NCI-H2171 (cell line): ENCODE results near the gene WTIP.
"Not testable (repeated sequence)": the region's sequence is repeated elsewhere in the genome, so short reads cannot be mapped to it uniquely, and the experiment has no call there.

ENCODE experiments used
- DNase-seq: peaks from one replicate; lab custom pipeline; 2025; lab: John Stamatoyannopoulos, UW

Gene WTIP

GRCh38 chr19:34480971-34481841, at the start of gene WTIP:
TSS of gene WTIP (plus strand) at chr19:34481758. CDS start at chr19:34481975, 217 bp downstream.
- no peak for DNase-seq

GRCh38 chr19:34432797-34433196, 48.8 kb upstream of the WTIP start:
- no peak for DNase-seq

GRCh38 chr19:34436716-34437115, 44.8 kb upstream of the WTIP start:
- no peak for DNase-seq

- DNase-seq = no peak
These were observed 33.4 kb upstream of the WTIP start for GRCh38 chr19:34448191-34448590.

- DNase-seq = no peak
These were observed 28.8 kb upstream of the WTIP start for GRCh38 chr19:34452723-34453122.

GRCh38 chr19:34454091-34454490, 27.5 kb upstream of the WTIP start:
- DNase-seq = no peak

GRCh38 chr19:34454685-34455084, 26.9 kb upstream of the WTIP start:
- no peak for DNase-seq

GRCh38 chr19:34455783-34456480, 25.6 kb upstream of the WTIP start:
- not testable (repeated sequence) for DNase-seq

GRCh38 chr19:34457446-34457845, 24.1 kb upstream of the WTIP start:
- DNase-seq = no peak

GRCh38 chr19:34458677-34459076, 22.9 kb upstream of the WTIP start:
- DNase-seq = no peak

GRCh38 chr19:34459614-34460013, 21.9 kb upstream of the WTIP start:
- no peak for DNase-seq

- no peak for DNase-seq
These were observed 20.0 kb upstream of the WTIP start for GRCh38 chr19:34461375-34462100.

- not testable (repeated sequence) for DNase-seq
These were observed 16.8 kb upstream of the WTIP start for GRCh38 chr19:34464785-34465184.

GRCh38 chr19:34468409-34468808, 13.1 kb upstream of the WTIP start:
- DNase-seq = no peak

- not testable (repeated sequence) for DNase-seq
These were observed 12.5 kb upstream of the WTIP start for GRCh38 chr19:34469026-34469425.

- no peak for DNase-seq
These were observed 9.5 kb upstream of the WTIP start for GRCh38 chr19:34471906-34472700.

GRCh38 chr19:34474233-34474989, 7.1 kb upstream of the WTIP start:
- no peak for DNase-seq

GRCh38 chr19:34475026-34475974, 6.3 kb upstream of the WTIP start:
- DNase-seq = no peak

GRCh38 chr19:34475975-34476594, 5.5 kb upstream of the WTIP start:
- DNase-seq = no peak
